Mesenchymal stem cell (in vitro differentiated cells and primary cell): ENCODE measurements around the gene RANBP2.

Source experiments
- DNase-seq: peaks from one replicate; pipeline ENCODE4 v3.0.0-alpha.2; 2013
- H2AFZ ChIP-seq: one replicate; pipeline ENCODE4 v1.6.1; 2013; ENCODE audit warnings: low read depth, mild to moderate bottlenecking, control low read depth, inconsistent platforms, low read length, moderate library complexity
- H2AK5ac ChIP-seq: 2 replicates; pipeline ENCODE4 v1.6.1; 2013; ENCODE audit warnings: low read length, moderate library complexity, mild to moderate bottlenecking, inconsistent platforms; ENCODE audit not compliant: severe bottlenecking
- H2BK120ac ChIP-seq: one replicate; pipeline ENCODE4 v1.6.1; 2013; ENCODE audit warnings: low read depth, mild to moderate bottlenecking, inconsistent platforms, low read length, moderate library complexity
- H2BK12ac ChIP-seq, 2 experiments: one replicate each; pipeline ENCODE4 v1.6.1; 2013; ENCODE audit warnings: inconsistent platforms in 2 of 2, low read length in 2 of 2, mild to moderate bottlenecking in 2 of 2, moderate library complexity in 2 of 2, control low read depth in 1 of 2
- H2BK15ac ChIP-seq: one replicate; pipeline ENCODE4 v1.6.1; 2013; ENCODE audit warnings: mild to moderate bottlenecking, low read depth, inconsistent platforms; ENCODE audit not compliant: poor library complexity, severe bottlenecking
- H2BK5ac ChIP-seq: 2 replicates; pipeline ENCODE4 v1.6.1; 2013; ENCODE audit warnings: low read depth, mild to moderate bottlenecking, low read length, control low read depth, inconsistent platforms; ENCODE audit not compliant: poor library complexity, severe bottlenecking
- H3K14ac ChIP-seq, 2 experiments: one replicate each; pipeline ENCODE4 v1.6.1; 2013; ENCODE audit warnings: inconsistent platforms in 2 of 2, low read length in 2 of 2, control low read depth in 1 of 2, mild to moderate bottlenecking in 1 of 2, moderate library complexity in 1 of 2
- H3K18ac ChIP-seq, 2 experiments: one replicate each; pipeline ENCODE4 v1.6.1; 2013; ENCODE audit warnings: inconsistent platforms in 2 of 2, low read length in 2 of 2, control low read depth in 1 of 2, low read depth in 1 of 2, mild to moderate bottlenecking in 1 of 2
- H3K23ac ChIP-seq, 2 experiments: one replicate each; pipeline ENCODE4 v1.6.1; 2013; ENCODE audit warnings: inconsistent platforms in 2 of 2, low read length in 2 of 2, mild to moderate bottlenecking in 2 of 2, moderate library complexity in 2 of 2, control low read depth in 1 of 2
- H3K27ac ChIP-seq: 2 replicates; pipeline ENCODE4 v1.5.1; 2013; ENCODE audit warnings: mild to moderate bottlenecking, moderate library complexity, low read length, control low read depth, inconsistent platforms; ENCODE audit not compliant: poor library complexity, severe bottlenecking
- H3K27me3 ChIP-seq, 2 experiments: 2 replicates each; pipeline versions ENCODE4 v1.6.1 to v1.7.0; 2013; ENCODE audit warnings: low read length in 2 of 2, mild to moderate bottlenecking in 2 of 2, moderate library complexity in 2 of 2, control low read depth in 1 of 2, inconsistent platforms in 1 of 2; ENCODE audit not compliant: control insufficient read depth in 1 of 2, insufficient read depth in 1 of 2
- H3K36me3 ChIP-seq, 2 experiments: 2 replicates each; pipeline versions ENCODE4 v1.6.1 to v1.7.0; 2013; ENCODE audit warnings: low read length in 2 of 2, control low read depth in 1 of 2, inconsistent platforms in 1 of 2, low read depth in 1 of 2, mild to moderate bottlenecking in 1 of 2; ENCODE audit not compliant: insufficient read depth in 2 of 2, control insufficient read depth in 1 of 2
- H3K4ac ChIP-seq, 2 experiments: one replicate each; pipeline ENCODE4 v1.6.1; 2013; ENCODE audit warnings: inconsistent platforms in 2 of 2, low read length in 2 of 2, mild to moderate bottlenecking in 2 of 2, moderate library complexity in 2 of 2, control low read depth in 1 of 2, low read depth in 1 of 2
- H3K4me1 ChIP-seq: 2 replicates; pipeline ENCODE4 v1.6.1; 2013; ENCODE audit warnings: low read depth, low read length, control low read depth; ENCODE audit not compliant: control insufficient read depth, insufficient read depth
- H3K4me2 ChIP-seq: 2 replicates; pipeline ENCODE4 v1.6.1; 2013; ENCODE audit warnings: low read length, mild to moderate bottlenecking, inconsistent platforms; ENCODE audit not compliant: poor library complexity, severe bottlenecking
- H3K4me3 ChIP-seq, 2 experiments: 2 replicates each; pipeline versions ENCODE4 v1.5.1 to v1.7.0; 2013; ENCODE audit warnings: low read length in 2 of 2, mild to moderate bottlenecking in 2 of 2, control low read depth in 1 of 2, low read depth in 1 of 2; ENCODE audit not compliant: insufficient read depth in 1 of 2
- H3K79me1 ChIP-seq: replicated peaks from 2 replicates; pipeline ENCODE4 v1.6.1; 2013; ENCODE audit warnings: mild to moderate bottlenecking, control low read depth, low read length, inconsistent platforms; ENCODE audit not compliant: poor library complexity, severe bottlenecking
- H3K9ac ChIP-seq: 2 replicates; pipeline ENCODE4 v1.7.0; 2013; ENCODE audit warnings: mild to moderate bottlenecking, low read length, moderate library complexity
- H3K9me3 ChIP-seq: 2 replicates; pipeline ENCODE4 v1.7.0; 2013; ENCODE audit warnings: mild to moderate bottlenecking, low read length; ENCODE audit not compliant: control insufficient read depth
- H4K8ac ChIP-seq: one replicate; pipeline ENCODE4 v1.6.1; 2013; ENCODE audit warnings: inconsistent platforms, mild to moderate bottlenecking, low read length, moderate library complexity
- H4K91ac ChIP-seq: one replicate; pipeline ENCODE4 v1.6.1; 2013; ENCODE audit warnings: mild to moderate bottlenecking, low read length, inconsistent platforms
- WGBS: methylation state at CpG from one replicate; pipeline ENCODE4 v1.1.7; 2013; ENCODE audit warnings: mixed read lengths; 5-methylcytosine and 5-hydroxymethylcytosine counted together

RANBP2 gene

GRCh38 chr2:108825254-108825653 lies 106.0 kb downstream of the RANBP2 start:
- no peak for DNase-seq
- Histone ChIP-seq H3K4me3 (no peak overlapping the region), H3K4ac (no peak overlapping the region), H2AFZ (no peak overlapping the region), H3K9ac (no peak overlapping the region), H3K9me3 (peaks cover 5% of the 10 kb centered on the region), H2BK120ac (no peak overlapping the region), H3K79me1 (no peaks in the 10 kb centered on the region), H3K4me1 (no peaks in the 10 kb centered on the region), H3K18ac (no peak overlapping the region), H4K8ac (no peak overlapping the region), H2AK5ac (no peak overlapping the region), H3K14ac (no peak overlapping the region), H3K27me3 (no peaks in the 10 kb centered on the region), H2BK5ac (no peak overlapping the region), H3K4me2 (no peak overlapping the region), H3K27ac (no peak overlapping the region), H2BK15ac (no peak overlapping the region), H2BK12ac (no peak overlapping the region), H4K91ac (no peak overlapping the region), H3K36me3 (peaks cover 0 to 2% of the 10 kb centered on the region in 2 experiments), H3K23ac (no peak overlapping the region)
- WGBS: 74% methylated on average over 4 of the region's 4 CpGs

- H4K91ac ChIP-seq: no peak overlapping the region
- H3K14ac ChIP-seq: no peak overlapping the region
- H2BK5ac ChIP-seq: no peak overlapping the region
- no peak overlapping the region for H2BK15ac ChIP-seq
- H3K4me1 ChIP-seq: no peaks in the 10 kb centered on the region
- H3K4me2 ChIP-seq: no peak overlapping the region
- H2AK5ac ChIP-seq: no peak overlapping the region
- no peaks in the 10 kb centered on the region for H3K36me3 ChIP-seq
- H3K27ac ChIP-seq: no peak overlapping the region
- H4K8ac ChIP-seq: no peak overlapping the region
- 93% methylated on average over 3 of the region's 3 CpGs for WGBS
- H3K9me3 ChIP-seq: peaks cover under 1% of the 10 kb centered on the region
- H3K4me3 ChIP-seq: no peak overlapping the region
- H3K23ac ChIP-seq: no peak overlapping the region
- no peak for DNase-seq
- H3K27me3 ChIP-seq: no peaks in the 10 kb centered on the region
- no peak overlapping the region for H2BK12ac ChIP-seq
- no peak overlapping the region for H2AFZ ChIP-seq
- H3K4ac ChIP-seq: no peak overlapping the region
- no peak overlapping the region for H3K18ac ChIP-seq
- H3K79me1 ChIP-seq: no peaks in the 10 kb centered on the region
- H2BK120ac ChIP-seq: no peak overlapping the region
- no peak overlapping the region for H3K9ac ChIP-seq
Observed at GRCh38 chr2:108825736-108826135, 106.5 kb downstream of the RANBP2 start.

GRCh38 chr2:108829578-108830310 lies 110.5 kb downstream of the RANBP2 start:
- H4K8ac ChIP-seq: no peak overlapping the region
- no peak overlapping the region for H3K18ac ChIP-seq
- H3K4me2 ChIP-seq: no peak overlapping the region
- peaks cover 6% of the 10 kb centered on the region for H3K9me3 ChIP-seq
- no peaks in the 10 kb centered on the region for H3K79me1 ChIP-seq
- H3K36me3 ChIP-seq: no peaks in the 10 kb centered on the region
- H4K91ac ChIP-seq: no peak overlapping the region
- H2AFZ ChIP-seq: no peak overlapping the region
- H3K9ac ChIP-seq: no peak overlapping the region
- H2AK5ac ChIP-seq: no peak overlapping the region
- no peak overlapping the region for H3K14ac ChIP-seq
- H2BK12ac ChIP-seq: no peak overlapping the region
- DNase-seq: no peak
- no peak overlapping the region for H3K27ac ChIP-seq
- no peaks in the 10 kb centered on the region for H3K4me1 ChIP-seq
- no peak overlapping the region for H2BK120ac ChIP-seq
- H3K4me3 ChIP-seq: no peak overlapping the region
- no peak overlapping the region for H3K23ac ChIP-seq
- H2BK5ac ChIP-seq: no peak overlapping the region
- H3K27me3 ChIP-seq: no peaks in the 10 kb centered on the region
- H2BK15ac ChIP-seq: no peak overlapping the region
- over 99% methylated on average over 3 of the region's 4 CpGs for WGBS
- no peak overlapping the region for H3K4ac ChIP-seq

- Histone ChIP-seq H3K23ac (no peak overlapping the region), H2AFZ (no peak overlapping the region), H2BK12ac (no peak overlapping the region), H2AK5ac (no peak overlapping the region), H3K79me1 (no peaks in the 10 kb centered on the region), H3K4me3 (no peak overlapping the region), H3K9me3 (peaks cover 33% of the 10 kb centered on the region), H3K4me1 (no peaks in the 10 kb centered on the region), H3K14ac (no peak overlapping the region), H3K4ac (no peak overlapping the region), H3K9ac (no peak overlapping the region), H4K91ac (no peak overlapping the region), H4K8ac (no peak overlapping the region), H2BK120ac (no peak overlapping the region), H3K27ac (no peak overlapping the region), H3K4me2 (no peak overlapping the region), H3K18ac (no peak overlapping the region), H2BK15ac (no peak overlapping the region), H3K27me3 (no peaks in the 10 kb centered on the region), H2BK5ac (no peak overlapping the region), H3K36me3 (peaks cover 0 to 2% of the 10 kb centered on the region in 2 experiments)
- peak; percentile 51 for DNase-seq
Observed at GRCh38 chr2:108833219-108833618, 113.9 kb downstream of the RANBP2 start.
